Measurements from ENCODE around the gene OBSCN. TPM values are rescaled to one million over a fixed set of nuclear protein-coding genes. Genes with fewer than 3 reads are reported as not detected.

OBSCN gene
- total and polyA plus RNA-seq, 2 of the 4 experiments (the other 2 are of a cell fraction): 4.1 to 9.5 TPM

DNA sequence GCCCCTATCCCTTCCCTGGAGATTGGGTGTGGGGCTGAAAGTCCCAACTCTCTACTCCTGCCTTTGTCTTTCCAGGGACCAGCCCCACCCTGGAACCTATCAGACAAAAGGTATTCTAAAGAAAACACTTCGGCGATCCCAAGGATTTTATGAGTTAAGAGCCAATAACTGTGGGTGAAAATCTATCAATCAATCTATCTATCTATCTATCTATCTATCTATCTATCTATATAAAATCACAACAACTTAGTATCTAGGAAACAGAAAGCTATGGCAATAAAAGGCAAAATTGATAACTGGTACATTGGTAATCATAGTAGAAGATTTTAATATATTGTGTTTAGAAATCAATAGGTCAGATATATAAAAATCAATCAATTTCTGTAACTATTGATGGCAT is 175.9 kb downstream of the OBSCN start:
- Histone ChIP-seq H3K9ac (ENCODE audit: low read depth, low read length) (no peak overlapping the region), H3K23ac (ENCODE audit: low read depth, low read length) (no peak overlapping the region), H2BK20ac (ENCODE audit: low read depth, low read length) (no peak overlapping the region), H3K79me1 (ENCODE audit: low read depth in 1 of 2, low read length in 2 of 2) (no peaks in the 10 kb centered on the region), H4K5ac (ENCODE audit: low read depth, low read length) (no peak overlapping the region), H3K4me2 (ENCODE audit: low read depth, low read length) (no peak overlapping the region), H3K36me3 (ENCODE audit: control insufficient read depth, insufficient read depth, low read length) (no peaks in the 10 kb centered on the region), H3K14ac (replicated peaks; ENCODE audit: low read depth, low read length) (no peak overlapping the region), H2AFZ (replicated peaks; ENCODE audit: low read length, poor library complexity) (no peak overlapping the region), H4K91ac (ENCODE audit: insufficient read depth, low read depth, low read length) (no peak overlapping the region), H3K4me3 (ENCODE audit: insufficient read depth, low read depth, low read length) (no peak overlapping the region), H3K4me1 (ENCODE audit: control insufficient read depth, insufficient read depth, low read length) (peaks cover 6% of the 10 kb centered on the region; the same call in 1 of the 2 replicates), H2BK5ac (ENCODE audit: low read depth, low read length, poor library complexity, severe bottlenecking) (no peak overlapping the region), H3K27me3 (ENCODE audit: control insufficient read depth, insufficient read depth, low read length) (no peaks in the 10 kb centered on the region), H2AK5ac (ENCODE audit: low read depth, low read length) (no peak overlapping the region), H2AK9ac (replicated peaks; ENCODE audit: low read depth, low read length, poor library complexity) (no peak overlapping the region), H3K9me3 (ENCODE audit: control insufficient read depth, insufficient read depth, low read length) (no peaks in the 10 kb centered on the region), H3K9me1 (ENCODE audit: insufficient read depth, low read length) (peaks cover 5% of the 10 kb centered on the region; the same call in 1 of the 2 replicates), H2BK120ac (ENCODE audit: low read depth, low read length) (no peak overlapping the region), H2BK15ac (ENCODE audit: low read depth, low read length) (no peak overlapping the region), H3K27ac (ENCODE audit: insufficient read depth, low read length) (no peak overlapping the region), H3K18ac (ENCODE audit: low read depth, low read length) (no peak overlapping the region), H3K56ac (ENCODE audit: extremely low read depth, insufficient read depth, low read length) (no peak overlapping the region), H3K4ac (ENCODE audit: low read depth, low read length) (no peak overlapping the region), H4K8ac (ENCODE audit: low read depth in 2 of 2, low read length in 2 of 2) (no peak overlapping the region), H4K20me1 (ENCODE audit: insufficient read depth, low read length) (no peaks in the 10 kb centered on the region)
- ChIA-PET CTCF (interaction anchor here (2.2 kb wide), 1 partner anchor 9 kb away, joined by 6 read pairs; no protein-coding TSS in a partner anchor), POLR2A (ENCODE audit: unreplicated experiment) (no interaction called here)
- dilution Hi-C loops (cut with HindIII; ENCODE audit: low sequenced_read_pairs, unreplicated experiment) (no loop called here), in situ Hi-C loops (cut with MboI; ENCODE audit: low sequenced_read_pairs) (no loop called here), intact Hi-C loops (cut with micrococcal nuclease) (no loop called here)
- ATAC-seq (ENCODE audit: low read depth) (no peak), DNase-seq (no peak)
- BruUV-seq (replicated peaks): no TSS peak
- TF ChIP-seq NFE2L2 (IDR thresholded peaks at IDR 0.05; ENCODE audit: low read depth, low read length) (no peak), RCOR1 (IDR thresholded peaks at IDR 0.05; ENCODE audit: insufficient replicate concordance, low read length) (no peak), BHLHE40 (IDR thresholded peaks at IDR 0.05; ENCODE audit: low read depth, low read length) (no peak), SMC3 (IDR thresholded peaks at IDR 0.05; ENCODE audit: low read depth, low read length) (no peak), FOS (IDR thresholded peaks at IDR 0.05; ENCODE audit: low read depth, low read length) (no peak), POLR2A (IDR thresholded peaks at IDR 0.05; ENCODE audit: low read depth, low read length) (no peak), CEBPB (IDR thresholded peaks at IDR 0.05; ENCODE audit: low read depth, low read length) (no peak), MXI1 (IDR thresholded peaks at IDR 0.05; ENCODE audit: borderline replicate concordance, low read depth, low read length) (no peak), USF2 (IDR thresholded peaks at IDR 0.05; ENCODE audit: low read depth, low read length) (no peak), MAFK (IDR thresholded peaks at IDR 0.05; ENCODE audit: low read depth, low read length) (no peak), CHD1 (IDR thresholded peaks at IDR 0.05; ENCODE audit: low read depth, low read length) (no peak), RFX5 (IDR thresholded peaks at IDR 0.05; ENCODE audit: low read depth, low read length) (no peak), RAD21 (IDR thresholded peaks at IDR 0.05; ENCODE audit: low read length) (no peak)
- TF ChIP-seq, protein P1, sequence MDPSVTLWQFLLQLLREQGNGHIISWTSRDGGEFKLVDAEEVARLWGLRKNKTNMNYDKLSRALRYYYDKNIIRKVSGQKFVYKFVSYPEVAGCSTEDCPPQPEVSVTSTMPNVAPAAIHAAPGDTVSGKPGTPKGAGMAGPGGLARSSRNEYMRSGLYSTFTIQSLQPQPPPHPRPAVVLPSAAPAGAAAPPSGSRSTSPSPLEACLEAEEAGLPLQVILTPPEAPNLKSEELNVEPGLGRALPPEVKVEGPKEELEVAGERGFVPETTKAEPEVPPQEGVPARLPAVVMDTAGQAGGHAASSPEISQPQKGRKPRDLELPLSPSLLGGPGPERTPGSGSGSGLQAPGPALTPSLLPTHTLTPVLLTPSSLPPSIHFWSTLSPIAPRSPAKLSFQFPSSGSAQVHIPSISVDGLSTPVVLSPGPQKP (IDR thresholded peaks at IDR 0.05; ENCODE audit: borderline replicate concordance, low read depth, low read length): no peak
- no CpG with 5 or more reads among the region's 2 CpGs for WGBS, 2 experiments (ENCODE audit: extremely low coverage in 2 of 2, insufficient read length in 1 of 2)
